ENCODE measurements around the gene TBC1D7.

The TBC1D7 gene

GRCh38 chr6:13263669-13264068 is 64.7 kb downstream of the TBC1D7 start:
- no peak for DNase-seq

- DNase-seq, result no peak
These were observed 65.8 kb downstream of the TBC1D7 start for GRCh38 chr6:13262302-13263230.

- DNase-seq, result no peak
These were observed 66.8 kb downstream of the TBC1D7 start for GRCh38 chr6:13261464-13261994.

- no peak for DNase-seq
These were observed 67.5 kb downstream of the TBC1D7 start for GRCh38 chr6:13260831-13261230.

- DNase-seq, result no peak
These were observed 68.2 kb downstream of the TBC1D7 start for GRCh38 chr6:13260101-13260598.

GRCh38 chr6:13259393-13259792 is 68.9 kb downstream of the TBC1D7 start:
- no peak for DNase-seq

- no peak for DNase-seq
These were observed 71.9 kb downstream of the TBC1D7 start for GRCh38 chr6:13256266-13257001.
